KOPT-K1 (cell line): Measurements from ENCODE around the gene IGF2.

Source experiments
- H3K27ac ChIP-seq: fragments of 200-600 bp; sonication (generic); 2 replicates; pipeline ENCODE4 v1.5.1; 2016; ENCODE audit warnings: antibody characterized with exemption, mild to moderate bottlenecking, low read depth, low read length; ENCODE audit not compliant: poor library complexity, severe bottlenecking
- H3K36me3 ChIP-seq: fragments of 200-600 bp; sonication (generic); 2 replicates; pipeline ENCODE4 v1.5.1; 2017; ENCODE audit warnings: antibody characterized with exemption, mild to moderate bottlenecking, low read length, moderate library complexity; ENCODE audit not compliant: insufficient read depth
- H3K9me3 ChIP-seq: fragments of 200-600 bp; sonication (generic); 2 replicates; pipeline ENCODE4 v1.5.1; 2017; ENCODE audit warnings: antibody characterized with exemption, low read length, mild to moderate bottlenecking; ENCODE audit not compliant: insufficient read depth, poor library complexity, severe bottlenecking

The IGF2 gene

DNA sequence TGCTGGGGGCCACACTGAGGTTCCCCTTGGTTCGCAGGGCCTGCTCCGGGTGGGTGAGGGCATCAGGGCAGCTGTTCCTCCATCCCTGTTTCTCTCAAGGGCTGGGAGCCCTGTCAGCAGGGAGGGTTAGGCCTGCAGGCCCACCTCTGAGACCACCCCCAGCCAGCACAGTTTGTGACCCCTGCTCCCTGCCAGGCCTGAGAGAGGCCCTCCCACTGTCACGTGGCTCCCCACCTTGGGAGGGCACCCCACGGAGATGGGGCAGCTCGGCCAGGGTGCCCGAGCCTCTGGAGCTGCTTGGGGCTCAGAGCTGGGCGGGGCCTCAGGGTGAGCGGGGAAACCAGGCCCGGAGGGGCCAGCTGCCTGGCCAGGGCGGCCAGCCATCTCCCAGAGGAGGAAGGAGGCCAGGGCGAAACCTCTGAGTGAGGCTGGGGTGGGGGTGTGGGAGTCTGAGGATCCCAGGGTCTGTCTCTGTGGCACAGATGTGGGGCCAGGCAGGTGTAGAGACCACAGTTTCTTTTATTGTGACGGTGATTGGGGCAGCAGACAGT, 24.3 kb upstream of the IGF2 start:
- Histone ChIP-seq H3K9me3 (no peaks in the 10 kb centered on the region), H3K36me3 (no peaks in the 10 kb centered on the region), H3K27ac (no peak overlapping the region)

DNA sequence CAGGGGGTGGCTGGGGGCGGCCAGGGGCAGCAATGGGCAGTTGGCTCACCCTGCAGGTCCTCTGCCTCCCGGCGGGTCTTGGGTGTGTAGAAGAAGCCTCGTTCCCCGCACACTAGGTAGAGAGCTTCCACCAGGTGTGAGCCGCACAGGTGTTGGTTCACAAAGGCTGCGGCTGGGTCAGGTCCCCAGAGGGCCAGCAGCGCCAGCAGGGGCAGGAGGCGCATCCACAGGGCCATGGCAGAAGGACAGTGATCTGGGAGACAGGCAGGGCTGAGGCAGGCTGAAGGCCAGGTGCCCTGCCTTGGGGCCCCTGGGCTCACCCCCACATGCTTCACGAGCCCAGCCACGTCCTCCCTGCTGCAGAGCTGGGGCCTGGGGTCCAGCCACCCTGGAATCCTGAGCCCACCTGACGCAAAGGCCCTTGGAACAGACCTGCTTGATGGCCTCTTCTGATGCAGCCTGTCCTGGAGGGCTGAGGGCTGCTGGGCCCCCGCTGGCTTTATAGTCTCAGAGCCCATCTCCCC, 21.6 kb upstream of the IGF2 start, which contains the start of gene INS:
INS (minus strand) TSS at position 474 of the 524 bp plus-strand sequence; CDS start at position 236, 238 bp downstream.
- Histone ChIP-seq H3K36me3 (no peaks in the 10 kb centered on the region), H3K9me3 (no peaks in the 10 kb centered on the region), H3K27ac (no peak within 1 kb of the TSS)

DNA sequence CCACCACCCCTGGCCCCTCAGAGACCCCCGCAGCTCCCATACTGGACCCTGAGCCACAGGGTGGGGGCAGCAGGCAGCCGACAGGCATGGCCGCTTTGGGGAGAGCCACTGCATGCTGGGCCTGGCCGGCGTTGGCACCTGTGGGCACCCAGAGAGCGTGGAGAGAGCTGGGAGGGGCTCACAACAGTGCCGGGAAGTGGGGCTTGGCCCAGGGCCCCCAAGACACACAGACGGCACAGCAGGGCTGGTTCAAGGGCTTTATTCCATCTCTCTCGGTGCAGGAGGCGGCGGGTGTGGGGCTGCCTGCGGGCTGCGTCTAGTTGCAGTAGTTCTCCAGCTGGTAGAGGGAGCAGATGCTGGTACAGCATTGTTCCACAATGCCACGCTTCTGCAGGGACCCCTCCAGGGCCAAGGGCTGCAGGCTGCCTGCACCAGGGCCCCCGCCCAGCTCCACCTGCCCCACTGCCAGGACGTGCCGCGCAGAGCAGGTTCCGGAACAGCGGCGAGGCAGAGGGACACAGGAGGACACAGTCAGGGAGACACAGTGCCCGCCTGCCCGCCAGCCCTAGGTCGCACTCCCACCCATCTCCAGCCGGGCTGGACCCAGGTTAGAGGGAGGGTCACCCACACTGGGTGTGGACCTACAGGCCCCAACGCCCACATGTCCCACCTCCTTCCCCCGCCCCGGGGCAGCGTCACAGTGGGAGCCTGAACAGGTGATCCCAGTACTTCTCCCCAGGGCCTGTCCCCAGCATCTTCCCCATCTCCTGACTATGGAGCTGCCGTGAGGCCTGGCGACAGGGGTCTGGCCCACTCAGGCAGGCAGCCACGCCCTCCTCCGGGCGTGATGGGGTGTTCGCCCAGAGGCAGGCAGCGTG, 20.6 kb upstream of the IGF2 start:
- Histone ChIP-seq H3K9me3 (no peaks in the 10 kb centered on the region), H3K27ac (no peak overlapping the region), H3K36me3 (no peaks in the 10 kb centered on the region)

DNA sequence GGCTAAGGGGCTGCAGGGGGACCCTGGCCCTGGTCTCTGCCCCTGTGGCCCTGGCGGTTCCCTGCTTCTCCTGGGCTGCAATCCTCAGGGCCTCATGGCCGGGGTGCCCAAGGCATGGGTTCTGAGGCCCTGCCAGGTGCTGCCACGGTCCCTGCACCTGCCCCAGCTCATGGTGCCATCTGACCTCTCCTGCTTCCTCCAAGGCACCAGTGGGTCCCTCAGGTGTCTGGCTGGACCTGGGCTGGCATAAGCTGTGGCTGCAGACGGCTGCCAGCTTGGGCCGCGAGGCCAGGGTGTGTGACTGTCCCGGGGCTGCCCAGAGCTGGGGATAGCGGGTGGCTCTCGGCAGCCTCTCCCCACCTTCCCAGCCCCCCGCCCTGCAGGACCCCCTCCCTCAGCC, 19.8 kb upstream of the IGF2 start:
- Histone ChIP-seq H3K36me3 (no peaks in the 10 kb centered on the region), H3K9me3 (no peaks in the 10 kb centered on the region), H3K27ac (no peak overlapping the region)

DNA sequence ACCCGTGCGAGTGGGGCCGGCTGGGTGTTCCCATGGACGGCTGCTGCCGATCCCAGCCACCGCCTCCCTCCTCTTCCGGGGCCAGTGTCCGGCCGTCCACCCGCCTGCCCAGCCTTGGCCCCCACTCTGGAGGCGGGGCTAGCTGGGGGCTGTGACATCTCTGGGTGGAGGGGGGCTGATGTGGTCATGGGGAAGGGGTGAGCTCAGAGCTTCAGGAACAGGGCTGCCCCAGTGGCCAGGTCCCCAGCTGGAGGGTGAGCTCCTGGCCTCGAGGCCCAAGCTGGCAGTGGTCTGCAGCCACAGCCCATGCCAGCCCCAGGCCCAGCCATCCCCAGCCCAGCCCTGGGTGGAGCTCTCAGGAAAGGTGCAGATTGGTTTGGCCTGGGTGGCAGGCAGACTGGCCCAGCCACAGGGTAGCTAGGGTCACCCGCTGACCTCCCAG, 19.1 kb upstream of the IGF2 start:
- Histone ChIP-seq H3K27ac (no peak overlapping the region), H3K36me3 (no peaks in the 10 kb centered on the region), H3K9me3 (no peaks in the 10 kb centered on the region)

DNA sequence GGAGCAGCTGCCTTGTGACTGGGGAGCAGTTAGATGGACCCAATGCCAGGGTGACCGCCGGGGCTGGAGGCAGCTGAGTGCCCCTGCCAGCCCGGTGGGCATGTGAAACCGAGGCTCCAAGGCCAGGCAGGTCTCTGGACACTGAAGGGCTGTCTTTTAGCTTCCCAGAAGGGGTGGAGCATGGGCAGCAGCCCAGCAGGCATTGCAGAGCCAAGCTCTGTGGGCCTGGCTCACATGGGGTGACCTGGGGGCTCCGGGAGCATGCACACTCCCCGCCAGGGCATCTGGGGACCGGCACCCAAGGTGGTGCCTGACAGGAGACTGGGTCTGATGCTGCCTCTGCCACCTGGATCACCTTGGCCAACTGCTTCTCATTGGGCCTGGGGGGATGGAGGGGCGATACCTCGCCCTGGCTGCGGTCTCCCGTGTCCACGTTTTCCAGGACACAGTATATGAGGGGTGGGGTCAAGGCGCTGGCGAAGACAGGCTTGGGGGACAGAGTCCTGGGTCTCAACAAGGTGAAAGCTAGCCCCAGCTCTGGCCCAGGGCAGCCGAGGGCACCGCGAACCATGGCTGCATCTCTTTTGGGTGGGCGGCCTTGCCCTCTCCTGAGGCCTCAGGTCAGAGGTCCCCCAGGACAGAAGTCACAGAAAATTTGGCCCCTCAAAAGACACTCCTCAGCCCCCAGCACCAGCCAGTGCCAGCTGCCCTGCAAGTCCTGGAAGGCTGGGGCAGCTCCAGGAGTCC, 18.3 kb upstream of the IGF2 start:
- Histone ChIP-seq H3K36me3 (no peaks in the 10 kb centered on the region), H3K27ac (no peak overlapping the region), H3K9me3 (no peaks in the 10 kb centered on the region)

DNA sequence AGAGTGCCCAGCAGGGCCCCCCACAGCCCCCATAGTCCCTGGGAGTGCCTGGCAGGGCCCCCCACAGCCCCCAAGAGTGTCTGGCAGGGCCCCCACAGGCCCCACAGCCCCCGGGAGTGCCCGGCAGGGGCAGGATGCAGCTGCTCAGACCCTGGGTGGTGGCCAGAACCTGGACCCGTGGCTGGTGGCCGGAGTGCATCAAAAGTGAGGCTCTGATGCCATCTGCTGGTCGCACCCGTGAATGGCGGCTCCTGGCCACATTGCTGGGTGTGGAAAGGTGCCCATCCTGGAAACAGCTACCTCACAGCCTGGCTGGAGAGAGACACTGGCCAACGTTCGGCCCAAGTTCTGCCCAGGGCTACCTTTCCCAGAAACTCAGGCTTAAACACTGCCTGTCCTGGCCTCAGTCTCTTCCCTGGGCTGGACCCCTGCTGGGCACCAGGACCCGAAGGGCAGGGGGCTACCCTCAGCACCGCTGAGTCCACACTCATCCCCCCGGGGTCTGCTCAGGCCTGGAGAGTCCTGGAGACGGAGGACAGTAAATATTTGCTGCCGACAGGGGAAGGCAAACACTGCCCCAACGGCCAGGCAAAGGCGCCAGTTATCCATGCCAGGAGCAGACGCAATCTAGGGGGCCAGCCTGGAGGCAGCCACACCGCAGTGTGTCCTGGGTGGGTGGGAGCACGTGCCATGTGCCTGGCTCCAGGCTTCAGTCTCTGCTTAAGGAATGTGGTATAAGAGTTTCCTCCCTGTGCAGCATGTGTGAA, 17.4 kb upstream of the IGF2 start:
- Histone ChIP-seq H3K9me3 (no peaks in the 10 kb centered on the region), H3K36me3 (no peaks in the 10 kb centered on the region), H3K27ac (no peak overlapping the region)

DNA sequence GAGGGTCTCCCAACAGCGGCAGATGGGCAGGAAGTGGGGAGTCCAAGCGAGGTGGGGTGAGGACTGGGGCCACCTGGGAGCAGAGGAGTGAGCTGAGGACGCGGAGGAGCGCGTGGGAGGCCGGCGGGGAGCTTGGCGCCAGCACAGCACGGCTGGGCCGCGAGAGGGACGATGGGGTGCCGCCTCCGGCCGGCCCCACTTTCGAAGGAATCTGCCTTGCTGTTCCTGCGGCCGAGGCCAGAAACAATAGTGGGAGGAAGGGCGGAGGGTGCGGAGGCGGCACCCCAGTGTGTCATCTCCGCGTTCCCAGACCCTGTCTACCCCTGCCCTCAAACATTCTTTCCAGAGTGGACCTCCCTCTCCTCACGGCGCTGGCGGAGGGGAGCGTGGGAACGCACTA, 16.3 kb upstream of the IGF2 start:
- no peaks in the 10 kb centered on the region for H3K36me3 ChIP-seq
- H3K9me3 ChIP-seq, result no peaks in the 10 kb centered on the region
- no peak overlapping the region for H3K27ac ChIP-seq

DNA sequence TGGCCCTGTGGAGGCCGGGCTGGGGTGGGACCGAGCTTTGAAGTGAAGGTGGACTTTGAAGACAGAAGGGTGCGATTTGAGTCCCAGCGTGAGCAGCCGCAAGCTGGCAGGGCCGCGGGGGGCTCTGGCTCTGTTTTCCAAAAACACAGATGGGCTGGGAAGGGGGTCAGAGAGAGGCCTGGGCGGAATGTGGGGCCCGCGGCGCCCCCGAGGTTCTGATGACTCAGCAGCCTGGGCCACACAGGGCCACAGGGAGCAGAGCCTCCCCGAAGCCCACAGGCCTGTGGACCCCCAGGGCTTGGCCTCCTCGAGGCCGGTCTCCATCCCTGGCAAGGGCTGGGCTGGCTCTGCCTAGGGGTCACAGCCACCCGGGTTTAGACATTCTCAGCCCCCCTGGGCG, 15.7 kb upstream of the IGF2 start:
- no peaks in the 10 kb centered on the region for H3K9me3 ChIP-seq

DNA sequence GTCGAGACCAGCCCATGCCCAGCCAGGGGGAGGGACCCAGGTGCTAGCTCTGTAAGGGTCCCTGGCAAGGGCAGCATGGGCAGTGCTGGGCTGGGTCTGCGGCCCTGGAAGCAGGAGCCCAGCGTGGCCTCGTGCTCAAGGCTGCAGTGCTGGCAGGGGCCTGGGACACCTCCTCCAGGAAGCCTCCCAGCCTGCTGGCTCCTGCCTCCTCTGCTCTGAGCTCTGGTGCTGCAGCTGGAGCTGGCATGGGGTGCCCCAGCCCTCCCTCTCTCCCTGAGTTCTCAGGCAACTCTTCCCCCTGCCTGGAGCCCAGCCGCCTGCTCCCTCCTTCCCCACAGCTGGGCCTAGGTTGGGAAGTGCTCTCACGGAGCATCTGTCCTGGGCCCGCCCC, 15.0 kb upstream of the IGF2 start:
- Histone ChIP-seq H3K27ac (no peak overlapping the region), H3K36me3 (no peaks in the 10 kb centered on the region), H3K9me3 (no peaks in the 10 kb centered on the region)

More for the DNA sequence above, 15.7 kb upstream of the IGF2 start:
- no peak overlapping the region for H3K27ac ChIP-seq
- no peaks in the 10 kb centered on the region for H3K36me3 ChIP-seq

DNA sequence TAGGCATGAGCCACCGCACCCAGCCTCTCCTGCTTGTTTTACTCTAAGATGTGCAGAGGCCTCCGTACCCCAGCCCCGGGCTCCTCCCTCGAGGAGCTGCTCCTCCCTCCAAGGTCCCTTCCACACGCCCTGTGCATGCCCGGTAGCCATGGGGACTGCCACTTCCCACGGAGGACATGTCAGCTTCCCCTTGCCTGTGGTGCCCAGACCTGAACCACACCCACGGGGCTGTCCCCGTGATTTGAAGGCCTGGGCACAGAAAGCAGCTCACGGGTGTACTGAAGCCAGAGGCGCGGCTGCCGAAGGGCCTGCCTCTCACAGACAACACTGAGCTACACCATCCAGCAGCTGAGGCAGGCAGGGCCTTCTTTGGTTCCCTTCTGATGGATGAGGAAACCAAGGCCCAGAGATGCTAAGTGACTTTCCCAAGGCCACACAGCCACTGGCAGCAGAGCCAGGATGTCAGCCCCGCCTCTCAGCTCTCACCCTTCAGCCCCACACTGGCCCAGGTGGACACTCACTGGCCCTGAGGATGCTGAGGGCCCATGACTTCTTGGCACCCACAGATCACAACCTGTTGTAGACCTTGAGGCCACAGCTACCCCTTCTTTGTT, 14.5 kb upstream of the IGF2 start:
- H3K27ac ChIP-seq, result no peak overlapping the region
- no peaks in the 10 kb centered on the region for H3K9me3 ChIP-seq
- H3K36me3 ChIP-seq, result no peaks in the 10 kb centered on the region

DNA sequence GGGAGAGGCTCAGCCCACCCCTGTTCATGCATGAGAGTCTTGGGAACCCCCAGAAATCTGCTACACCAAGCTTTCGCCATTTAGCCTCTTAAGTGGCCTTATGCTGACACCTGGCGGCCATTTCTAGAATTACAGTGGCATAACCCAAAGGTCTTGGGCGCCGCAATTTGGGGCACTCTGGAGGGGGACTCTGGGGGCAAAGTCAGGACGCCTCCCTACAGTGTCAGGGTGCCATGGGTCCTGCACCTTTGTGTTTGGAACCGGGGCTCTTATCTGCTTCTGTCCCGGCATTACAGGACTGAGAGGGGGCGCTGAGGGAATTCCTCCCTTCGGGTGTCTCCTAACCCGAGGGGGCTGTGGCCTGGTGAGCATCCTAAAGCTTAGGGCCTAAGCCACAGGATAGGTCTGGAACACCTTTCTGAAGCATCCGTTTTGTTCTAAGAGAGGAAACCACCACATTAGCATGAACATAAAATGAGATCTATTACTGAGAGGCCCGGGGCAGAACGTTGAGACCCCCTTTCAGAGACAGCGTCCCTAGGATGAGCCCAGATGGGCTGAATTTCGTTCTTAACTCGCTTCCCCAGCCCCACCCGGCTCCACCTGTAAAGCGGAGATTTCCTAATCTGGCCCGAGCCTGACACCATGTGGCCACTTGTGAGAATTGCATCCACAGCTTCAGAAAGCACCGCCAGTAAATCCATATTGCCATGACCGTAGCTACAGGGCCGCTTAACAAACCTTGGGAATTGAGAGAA, 12.5 kb upstream of the IGF2 start:
- no peak overlapping the region for H3K27ac ChIP-seq
- no peaks in the 10 kb centered on the region for H3K36me3 ChIP-seq

DNA sequence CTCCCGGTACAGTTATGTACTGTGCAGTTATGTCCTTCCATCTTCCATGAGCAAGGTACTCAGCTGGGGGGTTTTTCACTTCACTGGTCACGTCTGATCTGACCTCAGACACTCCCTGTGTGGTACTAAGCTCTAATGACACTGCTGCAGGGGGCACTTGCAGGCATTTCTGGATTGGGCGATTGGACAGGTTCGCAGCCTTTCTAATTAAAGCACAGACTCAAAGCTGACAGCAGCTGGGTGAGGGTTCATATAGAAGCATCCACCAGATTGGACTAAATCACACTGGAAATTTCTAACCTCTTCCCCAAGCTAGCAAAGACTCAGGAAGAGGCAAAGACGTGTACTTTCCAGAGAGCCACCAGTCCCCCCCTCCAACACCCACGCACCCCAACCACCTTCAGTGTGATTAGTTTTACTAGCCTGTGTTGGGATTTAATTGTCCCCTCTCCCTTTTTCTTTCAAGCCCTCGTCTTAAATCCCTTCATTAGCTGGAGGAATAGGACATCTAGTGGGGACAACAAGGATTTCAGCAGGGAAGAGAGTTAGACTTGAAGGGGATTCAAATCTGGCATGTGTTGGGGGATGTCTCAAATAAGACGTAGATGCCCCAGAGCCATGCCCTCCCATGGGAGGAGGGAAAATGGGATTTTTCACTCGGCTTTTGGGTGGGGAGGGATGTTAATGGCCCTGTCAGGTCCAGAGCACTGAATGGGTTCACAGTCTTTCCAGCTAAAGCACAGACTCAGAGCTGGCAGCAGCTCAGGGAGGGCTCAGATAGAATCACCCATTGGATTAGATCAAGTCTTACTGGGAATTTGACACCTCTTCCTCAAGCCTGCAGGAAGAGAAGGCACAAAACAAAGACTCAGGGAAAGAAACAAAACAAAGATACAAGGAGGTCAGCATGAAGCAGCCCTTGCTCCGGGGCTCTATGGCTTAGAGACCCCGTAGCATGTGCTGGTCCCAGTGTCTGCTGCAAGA, 11.0 kb upstream of the IGF2 start:
- Histone ChIP-seq H3K36me3 (no peaks in the 10 kb centered on the region), H3K9me3 (no peaks in the 10 kb centered on the region), H3K27ac (no peak overlapping the region)

More for the DNA sequence above, 12.5 kb upstream of the IGF2 start:
- no peaks in the 10 kb centered on the region for H3K9me3 ChIP-seq
